ENCODE measurements around the gene CBX5.

The CBX5 gene

DNA sequence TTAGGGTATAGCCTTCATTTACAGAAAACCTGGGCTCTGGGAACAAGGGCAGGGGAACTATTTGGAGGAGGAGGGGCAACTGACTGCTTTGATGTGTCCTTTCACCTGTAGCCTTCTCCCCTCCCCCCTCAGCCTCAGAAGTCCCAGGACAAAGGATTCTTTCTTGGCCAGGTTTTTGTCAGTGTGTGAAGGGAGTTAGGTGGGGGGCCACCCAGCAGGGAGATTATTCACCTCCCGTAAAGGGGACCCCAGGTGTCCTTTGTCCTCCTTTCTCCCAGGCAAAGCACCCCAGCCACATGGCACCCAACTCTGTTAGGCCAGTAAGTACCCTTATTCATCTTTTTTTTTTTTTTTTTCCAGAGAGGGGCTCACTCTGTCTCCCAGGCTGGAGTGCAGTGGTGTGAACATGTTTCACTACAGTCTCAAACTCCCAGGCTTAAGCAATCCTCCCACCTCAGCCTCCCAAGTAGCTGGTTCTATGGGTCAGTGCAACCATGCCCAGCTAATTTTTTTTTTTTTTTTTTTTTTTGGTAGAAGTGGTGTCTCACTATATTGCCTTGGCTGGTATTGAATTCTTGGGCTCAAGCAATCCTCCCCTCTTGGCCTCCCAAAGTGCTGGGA, 21.6 kb upstream of the CBX5 start:
- no peak overlapping the region for H3K4me3 ChIP-seq (ENCODE audit: low read depth in 1 of 2, low read length in 2 of 2)

GRCh38 chr12:54300732-54301427, 21.0 kb upstream of the CBX5 start, which contains the start of gene NFE2:
NFE2 (minus strand) TSS chr12:54301015; CDS start chr12:54295248, 5,767 bp downstream.
- Histone ChIP-seq H3K9ac (ENCODE audit: low read length) (no peak within 1 kb of the TSS), H3K27ac (ENCODE audit: low read depth, low read length) (no peak within 1 kb of the TSS), H3K4me3 (ENCODE audit: low read depth in 1 of 2, low read length in 2 of 2) (peak within 1 kb of the TSS in 1 of 2 donors; percentile 20), H3K4me1 (ENCODE audit: insufficient read depth, low read length) (peaks cover 7% of the 10 kb centered on the region), H3K36me3 (ENCODE audit: insufficient read depth, low read length) (no peaks in the 10 kb centered on the region), H3K9me3 (ENCODE audit: low read length) (no peaks in the 10 kb centered on the region), H3K27me3 (ENCODE audit: control insufficient read depth in 1 of 2, insufficient read depth in 2 of 2, low read length in 2 of 2) (peaks cover 21 to 37% of the 10 kb centered on the region in 2 donors)

More for the DNA sequence above, 21.6 kb upstream of the CBX5 start:
- H3K9ac ChIP-seq (ENCODE audit: low read length), result no peak overlapping the region
- H3K27ac ChIP-seq (ENCODE audit: low read depth, low read length), result no peak overlapping the region
- H3K27me3 ChIP-seq (ENCODE audit: control insufficient read depth in 1 of 2, insufficient read depth in 2 of 2, low read length in 2 of 2), result peaks cover 21 to 37% of the 10 kb centered on the region in 2 donors
- H3K36me3 ChIP-seq (ENCODE audit: insufficient read depth, low read length), result no peaks in the 10 kb centered on the region
- H3K4me1 ChIP-seq (ENCODE audit: insufficient read depth, low read length), result peaks cover 7% of the 10 kb centered on the region
- no peaks in the 10 kb centered on the region for H3K9me3 ChIP-seq (ENCODE audit: low read length)

- H3K9me3 ChIP-seq (ENCODE audit: low read length), result no peaks in the 10 kb centered on the region
- peak overlapping the region in 1 of 2 donors; percentile 20 for H3K4me3 ChIP-seq (ENCODE audit: low read depth in 1 of 2, low read length in 2 of 2)
- no peak overlapping the region for H3K27ac ChIP-seq (ENCODE audit: low read depth, low read length)
- H3K27me3 ChIP-seq (ENCODE audit: control insufficient read depth in 1 of 2, insufficient read depth in 2 of 2, low read length in 2 of 2), result peaks cover 21 to 37% of the 10 kb centered on the region in 2 donors
- no peaks in the 10 kb centered on the region for H3K36me3 ChIP-seq (ENCODE audit: insufficient read depth, low read length)
- peaks cover 7% of the 10 kb centered on the region for H3K4me1 ChIP-seq (ENCODE audit: insufficient read depth, low read length)
- no peak overlapping the region for H3K9ac ChIP-seq (ENCODE audit: low read length)
Measured at GRCh38 chr12:54300225-54300731, 20.4 kb upstream of the CBX5 start.

- Histone ChIP-seq H3K27me3 (ENCODE audit: control insufficient read depth in 1 of 2, insufficient read depth in 2 of 2, low read length in 2 of 2) (peaks cover 21 to 37% of the 10 kb centered on the region in 2 donors), H3K9me3 (ENCODE audit: low read length) (no peaks in the 10 kb centered on the region), H3K4me1 (ENCODE audit: insufficient read depth, low read length) (peaks cover 7% of the 10 kb centered on the region), H3K27ac (ENCODE audit: low read depth, low read length) (no peak overlapping the region), H3K36me3 (ENCODE audit: insufficient read depth, low read length) (no peaks in the 10 kb centered on the region), H3K4me3 (ENCODE audit: low read depth in 1 of 2, low read length in 2 of 2) (no peak overlapping the region), H3K9ac (ENCODE audit: low read length) (no peak overlapping the region)
Measured at GRCh38 chr12:54299515-54300224, 19.7 kb upstream of the CBX5 start.

GRCh38 chr12:54298904-54299303, 19.0 kb upstream of the CBX5 start:
- no peak overlapping the region for H3K9ac ChIP-seq (ENCODE audit: low read length)
- peaks cover 21 to 33% of the 10 kb centered on the region in 2 donors for H3K27me3 ChIP-seq (ENCODE audit: control insufficient read depth in 1 of 2, insufficient read depth in 2 of 2, low read length in 2 of 2)
- H3K36me3 ChIP-seq (ENCODE audit: insufficient read depth, low read length), result no peaks in the 10 kb centered on the region
- peaks cover 7% of the 10 kb centered on the region for H3K4me1 ChIP-seq (ENCODE audit: insufficient read depth, low read length)
- no peaks in the 10 kb centered on the region for H3K9me3 ChIP-seq (ENCODE audit: low read length)
- H3K27ac ChIP-seq (ENCODE audit: low read depth, low read length), result no peak overlapping the region
- no peak overlapping the region for H3K4me3 ChIP-seq (ENCODE audit: low read depth in 1 of 2, low read length in 2 of 2)

GRCh38 chr12:54296393-54297099, 16.6 kb upstream of the CBX5 start:
- no peaks in the 10 kb centered on the region for H3K9me3 ChIP-seq (ENCODE audit: low read length)
- H3K9ac ChIP-seq (ENCODE audit: low read length), result no peak overlapping the region
- H3K27ac ChIP-seq (ENCODE audit: low read depth, low read length), result no peak overlapping the region
- H3K36me3 ChIP-seq (ENCODE audit: insufficient read depth, low read length), result no peaks in the 10 kb centered on the region
- H3K27me3 ChIP-seq (ENCODE audit: control insufficient read depth in 1 of 2, insufficient read depth in 2 of 2, low read length in 2 of 2), result peaks cover 21 to 32% of the 10 kb centered on the region in 2 donors
- peaks cover 7% of the 10 kb centered on the region for H3K4me1 ChIP-seq (ENCODE audit: insufficient read depth, low read length)
- no peak overlapping the region for H3K4me3 ChIP-seq (ENCODE audit: low read depth in 1 of 2, low read length in 2 of 2)

DNA sequence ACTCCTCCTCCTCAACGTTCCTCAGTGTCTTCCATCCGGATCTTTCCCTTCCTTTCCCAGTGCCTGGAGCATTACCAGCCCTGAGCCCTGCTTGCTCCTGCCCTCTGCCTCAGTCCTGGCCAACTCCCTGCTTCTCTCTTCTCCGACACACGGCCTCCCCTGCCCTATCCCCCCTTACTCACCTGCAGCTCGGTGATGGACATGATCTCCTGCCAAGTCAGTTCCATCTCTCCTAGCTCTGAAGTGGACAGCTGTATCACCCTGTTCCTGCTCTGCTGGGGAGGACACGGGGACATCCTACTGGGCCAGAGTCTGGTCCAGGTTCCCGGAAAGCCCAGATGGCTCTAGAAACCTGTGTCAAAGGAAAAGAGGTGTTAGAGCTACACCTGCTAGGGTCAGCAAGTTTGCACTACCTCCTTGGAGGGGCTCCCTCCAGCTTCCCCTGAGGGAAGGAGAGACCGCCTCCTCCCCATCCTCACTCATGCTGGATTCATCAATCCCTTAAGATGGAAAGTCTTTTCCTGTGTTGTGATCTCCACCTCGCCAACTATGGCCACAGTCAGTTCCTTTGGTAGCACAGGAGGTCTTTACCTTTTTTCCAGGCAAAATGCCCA, 15.1 kb upstream of the CBX5 start:
- Histone ChIP-seq H3K27ac (ENCODE audit: low read depth, low read length) (no peak overlapping the region), H3K9ac (ENCODE audit: low read length) (no peak overlapping the region)

GRCh38 chr12:54294152-54294952, 14.4 kb upstream of the CBX5 start:
- Histone ChIP-seq H3K36me3 (ENCODE audit: insufficient read depth, low read length) (no peaks in the 10 kb centered on the region), H3K27ac (ENCODE audit: low read depth, low read length) (no peak overlapping the region), H3K9ac (ENCODE audit: low read length) (no peak overlapping the region), H3K4me3 (ENCODE audit: low read depth in 1 of 2, low read length in 2 of 2) (no peak overlapping the region), H3K27me3 (ENCODE audit: control insufficient read depth in 1 of 2, insufficient read depth in 2 of 2, low read length in 2 of 2) (peaks cover 9 to 12% of the 10 kb centered on the region in 2 donors), H3K4me1 (ENCODE audit: insufficient read depth, low read length) (no peaks in the 10 kb centered on the region), H3K9me3 (ENCODE audit: low read length) (no peaks in the 10 kb centered on the region)

More for the DNA sequence above, 15.1 kb upstream of the CBX5 start:
- H3K4me3 ChIP-seq (ENCODE audit: low read depth in 1 of 2, low read length in 2 of 2), result no peak overlapping the region
- no peaks in the 10 kb centered on the region for H3K9me3 ChIP-seq (ENCODE audit: low read length)
- no peaks in the 10 kb centered on the region for H3K4me1 ChIP-seq (ENCODE audit: insufficient read depth, low read length)
- peaks cover 13 to 19% of the 10 kb centered on the region in 2 donors for H3K27me3 ChIP-seq (ENCODE audit: control insufficient read depth in 1 of 2, insufficient read depth in 2 of 2, low read length in 2 of 2)
- H3K36me3 ChIP-seq (ENCODE audit: insufficient read depth, low read length), result no peaks in the 10 kb centered on the region

GRCh38 chr12:54292931-54293241, 13.0 kb upstream of the CBX5 start:
- H3K9me3 ChIP-seq (ENCODE audit: low read length), result no peaks in the 10 kb centered on the region
- H3K27ac ChIP-seq (ENCODE audit: low read depth, low read length), result no peak overlapping the region
- H3K4me3 ChIP-seq (ENCODE audit: low read depth in 1 of 2, low read length in 2 of 2), result no peak overlapping the region
- H3K9ac ChIP-seq (ENCODE audit: low read length), result no peak overlapping the region
- H3K4me1 ChIP-seq (ENCODE audit: insufficient read depth, low read length), result no peaks in the 10 kb centered on the region
- no peaks in the 10 kb centered on the region for H3K27me3 ChIP-seq (ENCODE audit: control insufficient read depth in 1 of 2, insufficient read depth in 2 of 2, low read length in 2 of 2)
- H3K36me3 ChIP-seq (ENCODE audit: insufficient read depth, low read length), result peaks cover 4% of the 10 kb centered on the region

DNA sequence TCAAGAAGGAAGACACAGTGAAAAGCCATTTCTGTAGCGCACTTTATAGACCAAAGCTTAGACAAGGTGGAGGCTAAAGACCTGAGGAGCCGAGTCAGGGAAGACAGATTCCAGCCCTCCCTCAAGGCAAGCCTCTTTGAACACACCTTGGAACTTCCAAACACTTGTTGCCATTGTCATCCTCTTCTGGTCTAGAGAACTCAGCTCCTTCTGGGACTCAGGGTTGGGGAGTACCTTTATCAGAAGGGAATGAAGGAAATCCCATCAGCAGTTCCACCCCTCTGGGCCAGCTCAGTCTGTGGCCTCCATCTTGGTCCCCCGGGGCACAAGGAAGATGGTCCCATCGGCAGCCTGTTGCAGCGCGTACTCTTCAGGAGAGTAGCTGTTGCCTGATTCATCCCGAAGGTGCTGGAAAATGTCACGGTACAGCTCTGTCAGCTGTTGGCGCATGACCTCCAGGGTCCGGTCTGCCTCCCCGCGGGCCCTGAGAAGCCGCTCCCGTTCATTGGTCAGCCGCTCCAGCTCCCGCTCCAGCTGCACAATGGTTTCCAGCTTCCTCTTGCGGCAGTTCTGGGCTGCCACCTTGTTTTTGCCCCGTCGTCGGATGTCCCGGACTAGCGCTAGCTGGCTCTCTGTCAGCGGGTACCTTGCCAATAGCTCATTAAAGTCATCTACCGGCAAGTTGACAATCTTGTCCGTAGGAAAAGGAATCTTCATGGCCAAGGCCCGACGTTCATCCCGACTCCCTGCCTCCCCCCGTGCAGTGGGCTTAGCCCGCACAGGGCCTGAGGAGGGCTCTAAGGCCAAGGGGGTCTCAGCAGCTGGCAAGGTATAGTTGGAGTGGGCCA, 12.4 kb upstream of the CBX5 start:
- Histone ChIP-seq H3K9ac (ENCODE audit: low read length) (no peak overlapping the region), H3K36me3 (ENCODE audit: insufficient read depth, low read length) (peaks cover 10% of the 10 kb centered on the region), H3K4me1 (ENCODE audit: insufficient read depth, low read length) (no peaks in the 10 kb centered on the region), H3K4me3 (ENCODE audit: low read depth in 1 of 2, low read length in 2 of 2) (no peak overlapping the region), H3K27me3 (ENCODE audit: control insufficient read depth in 1 of 2, insufficient read depth in 2 of 2, low read length in 2 of 2) (no peaks in the 10 kb centered on the region), H3K9me3 (ENCODE audit: low read length) (no peaks in the 10 kb centered on the region), H3K27ac (ENCODE audit: low read depth, low read length) (no peak overlapping the region)

All from muscle layer of colon (tissue), 2 donors.